VCaP (cell line): Measurements from ENCODE around the gene PLXNA3.

ENCODE experiments used
- H3K27ac ChIP-seq: fragments of 450-650 bp; 2 replicates; pipeline ENCODE4 v1.5.1; 2017
- TF ChIP-seq, protein P1 (sequence below): fragments of 450-650 bp; conservative IDR thresholded peaks from 2 replicates; pipeline ENCODE4 v1.5.1; 2017; ENCODE audit warnings: mild to moderate bottlenecking, moderate library complexity

Gene PLXNA3

DNA sequence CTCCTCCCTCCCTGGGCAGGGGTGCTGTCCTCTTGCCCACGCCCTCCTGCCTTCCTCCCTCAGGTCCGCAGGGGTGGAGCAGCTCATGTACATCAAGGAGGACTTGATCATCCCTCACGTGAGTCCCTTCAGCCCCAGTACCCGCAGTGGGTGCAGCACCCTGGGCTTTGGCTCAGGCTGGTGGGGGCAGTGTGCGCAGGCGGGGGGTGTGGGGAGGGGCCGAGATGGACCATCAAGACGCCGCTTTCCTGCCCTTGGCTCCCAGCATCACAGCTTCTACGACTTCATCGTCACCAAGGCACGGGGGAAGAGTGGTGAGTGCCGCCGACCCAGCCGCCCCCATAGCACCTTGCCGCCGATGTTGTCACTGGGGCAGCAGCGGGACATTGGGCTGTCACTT is 8.5 kb upstream of the PLXNA3 start:
- TF ChIP-seq, protein P1, sequence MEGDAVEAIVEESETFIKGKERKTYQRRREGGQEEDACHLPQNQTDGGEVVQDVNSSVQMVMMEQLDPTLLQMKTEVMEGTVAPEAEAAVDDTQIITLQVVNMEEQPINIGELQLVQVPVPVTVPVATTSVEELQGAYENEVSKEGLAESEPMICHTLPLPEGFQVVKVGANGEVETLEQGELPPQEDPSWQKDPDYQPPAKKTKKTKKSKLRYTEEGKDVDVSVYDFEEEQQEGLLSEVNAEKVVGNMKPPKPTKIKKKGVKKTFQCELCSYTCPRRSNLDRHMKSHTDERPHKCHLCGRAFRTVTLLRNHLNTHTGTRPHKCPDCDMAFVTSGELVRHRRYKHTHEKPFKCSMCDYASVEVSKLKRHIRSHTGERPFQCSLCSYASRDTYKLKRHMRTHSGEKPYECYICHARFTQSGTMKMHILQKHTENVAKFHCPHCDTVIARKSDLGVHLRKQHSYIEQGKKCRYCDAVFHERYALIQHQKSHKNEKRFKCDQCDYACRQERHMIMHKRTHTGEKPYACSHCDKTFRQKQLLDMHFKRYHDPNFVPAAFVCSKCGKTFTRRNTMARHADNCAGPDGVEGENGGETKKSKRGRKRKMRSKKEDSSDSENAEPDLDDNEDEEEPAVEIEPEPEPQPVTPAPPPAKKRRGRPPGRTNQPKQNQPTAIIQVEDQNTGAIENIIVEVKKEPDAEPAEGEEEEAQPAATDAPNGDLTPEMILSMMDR: no peak
- H3K27ac ChIP-seq: no peak overlapping the region

DNA sequence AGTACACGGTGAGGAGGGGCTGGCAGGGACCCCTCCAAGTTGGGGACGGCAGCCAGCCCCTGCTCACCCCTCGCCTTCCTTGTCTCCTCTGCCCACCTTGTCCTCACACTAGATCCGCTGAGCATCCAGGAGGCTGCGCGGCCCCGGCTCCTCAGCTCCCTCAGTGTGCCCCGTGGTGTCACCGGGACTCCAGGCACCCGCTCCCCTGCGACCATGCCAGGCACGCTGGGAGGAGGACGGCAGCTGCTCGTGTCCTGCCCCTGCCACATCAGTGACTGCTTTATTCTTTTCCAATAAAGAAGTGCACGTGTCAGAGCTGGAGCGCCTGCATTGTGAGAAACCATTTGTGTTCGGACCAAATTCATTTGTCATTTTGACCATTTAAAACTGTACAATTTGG is 7.8 kb upstream of the PLXNA3 start:
- no peak overlapping the region for H3K27ac ChIP-seq

DNA sequence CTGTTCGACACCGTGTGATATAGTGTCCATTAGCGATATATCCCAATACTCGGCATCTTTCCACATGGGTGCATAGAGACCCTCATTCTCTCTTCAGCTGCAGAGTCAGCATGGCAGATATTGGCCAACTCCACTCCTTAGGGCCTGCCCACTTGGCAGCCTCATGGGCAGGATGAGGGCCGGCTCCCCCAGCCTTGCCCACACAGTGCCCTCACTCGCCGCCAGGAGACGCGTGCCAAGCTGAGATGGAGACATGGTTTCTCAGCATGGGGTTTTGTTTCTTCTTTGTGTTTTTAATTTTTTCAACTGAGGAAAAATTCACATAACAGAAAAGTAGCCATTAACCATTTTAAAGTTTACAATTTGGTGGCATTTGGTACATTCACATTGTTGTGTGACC is 5.3 kb upstream of the PLXNA3 start:
- TF ChIP-seq, protein P1: no peak
- no peak overlapping the region for H3K27ac ChIP-seq

More for the DNA sequence above, 7.8 kb upstream of the PLXNA3 start:
- TF ChIP-seq, protein P1: no peak

DNA sequence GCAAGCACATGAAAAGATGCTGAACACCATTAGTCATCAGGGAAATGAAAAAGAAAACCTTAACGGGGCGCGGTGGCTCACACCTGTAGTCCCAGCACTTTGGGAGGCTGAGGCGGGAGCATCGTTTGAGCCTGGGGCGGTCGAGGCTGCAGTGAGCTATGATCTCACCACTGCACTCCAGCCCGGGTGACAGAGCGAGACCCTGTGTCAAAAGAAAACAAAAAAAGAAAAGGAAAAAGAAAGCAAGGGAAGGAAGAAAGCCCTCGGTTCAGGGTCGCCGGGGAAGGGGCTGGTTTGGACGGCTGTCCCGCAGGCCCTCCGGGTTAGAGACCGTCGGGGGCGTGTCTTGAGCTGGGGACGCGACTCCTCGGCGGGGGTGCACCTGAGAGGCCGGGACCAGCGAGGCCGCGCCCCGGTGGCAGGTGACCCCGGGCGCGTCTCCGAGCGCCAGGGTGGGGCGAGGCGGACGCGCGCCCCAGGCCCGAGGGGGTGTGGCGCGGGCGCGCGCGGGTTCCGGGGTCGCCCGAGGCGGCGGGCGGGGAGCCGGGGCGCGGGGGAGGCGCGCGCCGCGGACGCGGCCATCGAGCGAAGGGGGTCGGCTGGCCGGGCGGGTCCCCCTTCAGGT is 478 bp upstream of the PLXNA3 start:
- H3K27ac ChIP-seq: peak overlapping the region; percentile 77
- TF ChIP-seq, protein P1: no peak

DNA sequence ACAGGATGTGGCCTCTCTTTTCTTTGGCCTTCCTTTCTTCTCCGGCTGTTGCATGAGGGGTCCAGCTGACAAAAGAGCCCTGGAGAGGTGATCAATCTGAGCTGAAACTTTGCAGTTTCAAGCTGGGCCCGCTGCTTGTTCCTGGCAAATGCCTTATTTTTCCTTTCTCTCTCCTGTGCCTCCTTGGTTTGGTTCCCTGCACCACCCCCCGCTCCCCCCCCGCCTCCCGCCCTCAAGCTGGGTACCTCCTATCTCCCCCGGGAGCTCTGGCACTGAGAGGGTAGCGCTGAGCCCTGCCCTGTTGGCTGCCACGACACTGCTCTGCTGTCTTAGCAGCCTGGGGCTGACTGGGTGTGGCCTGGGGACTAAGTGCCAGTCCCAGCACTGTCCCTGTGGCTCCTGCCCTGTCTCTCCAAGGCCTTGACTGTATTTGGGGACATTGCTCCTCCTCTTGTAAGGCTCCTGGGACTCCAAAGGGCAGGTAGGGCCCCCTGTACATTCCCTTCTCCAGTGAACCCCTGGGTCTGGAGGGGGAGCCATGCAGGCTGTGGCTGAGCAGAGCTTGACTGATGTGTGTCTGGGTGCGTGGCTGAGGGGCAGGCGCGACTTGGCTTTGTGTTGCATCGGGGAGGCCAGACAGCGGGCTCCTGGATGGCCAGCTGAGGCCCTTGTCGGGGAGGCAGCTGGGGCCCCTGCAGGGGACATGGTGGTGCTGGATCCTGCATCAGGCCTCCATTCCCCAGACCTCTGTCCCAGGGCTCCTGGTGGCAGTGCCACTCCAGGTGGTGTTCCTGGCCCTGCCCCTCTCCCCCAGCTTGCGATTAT is 1.1 kb downstream of the PLXNA3 start:
- TF ChIP-seq, protein P1: no peak
- peak overlapping the region; percentile 77; the same call in 1 of the 2 replicates for H3K27ac ChIP-seq

DNA sequence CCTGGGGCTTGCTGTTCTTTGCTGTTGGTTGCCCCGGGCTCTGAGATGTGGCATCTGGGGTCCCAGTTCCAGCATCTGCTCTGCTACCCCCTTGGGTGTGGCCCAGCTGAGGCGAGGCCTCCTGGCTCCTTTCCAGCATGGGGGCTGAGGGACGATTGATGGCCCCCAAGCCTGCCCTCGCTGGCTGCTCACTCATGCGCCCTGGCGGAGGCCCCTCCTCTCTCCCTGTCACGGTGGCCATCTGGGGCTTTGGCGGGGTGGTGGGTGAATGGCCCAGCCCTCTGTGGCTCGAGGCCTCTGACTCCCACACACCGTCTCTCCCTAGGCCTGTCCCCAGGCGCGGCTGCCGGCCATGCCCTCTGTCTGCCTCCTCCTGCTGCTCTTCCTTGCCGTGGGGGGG is 1.8 kb downstream of the PLXNA3 start:
- TF ChIP-seq, protein P1: no peak
- H3K27ac ChIP-seq: peak overlapping the region; percentile 77; the same call in 1 of the 2 replicates

DNA sequence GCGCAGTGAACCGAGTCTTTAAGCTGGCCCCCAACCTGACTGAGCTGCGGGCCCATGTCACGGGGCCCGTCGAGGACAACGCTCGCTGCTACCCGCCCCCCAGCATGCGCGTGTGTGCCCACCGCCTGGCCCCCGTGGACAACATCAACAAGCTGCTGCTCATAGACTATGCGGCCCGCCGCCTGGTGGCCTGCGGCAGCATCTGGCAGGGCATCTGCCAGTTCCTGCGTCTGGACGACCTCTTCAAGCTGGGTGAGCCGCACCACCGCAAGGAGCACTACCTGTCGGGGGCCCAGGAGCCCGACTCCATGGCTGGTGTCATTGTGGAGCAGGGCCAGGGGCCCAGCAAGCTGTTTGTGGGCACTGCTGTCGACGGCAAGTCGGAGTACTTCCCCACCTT is 2.2 kb downstream of the PLXNA3 start:
- H3K27ac ChIP-seq: no peak overlapping the region
- TF ChIP-seq, protein P1: no peak
